Activated naive CD8-positive, alpha-beta T cell treated with anti-CD3 and anti-CD28 coated beads, Interleukin-2, amount 10 ng/mL, durations not matched to agents 7 days and 5 days (primary cell): ENCODE results near the gene EPHA6. TPM values are rescaled to one million over a fixed set of nuclear protein-coding genes. Genes with fewer than 3 reads are reported as not detected.
"Not testable (repeated sequence)": the region's sequence is repeated elsewhere in the genome, so short reads cannot be mapped to it uniquely, and the experiment has no call there.

Experiments used
- ATAC-seq: fragments of 150-1000 bp; cut with Tn5 transposase; one replicate; pipeline ENCODE4 v1.10.0; 2021; ENCODE audit warnings: low read depth, moderate library complexity
- POLR2A ChIA-PET: fragments of 350-600 bp; sonication (Branson Sonifier 250); formaldehyde crosslinking; loops from one replicate; lab custom pipeline; 2021; ENCODE audit warnings: antibody characterized with exemption; lab: Charles Lee
- DNase-seq: peaks from one replicate; pipeline ENCODE4 v3.0.0; 2021
- H3K27ac Mint-ChIP-seq: one replicate; pipeline ENCODE4 v1.8.0; 2022; ENCODE audit warnings: mild to moderate bottlenecking, mixed read lengths
- H3K27me3 Mint-ChIP-seq: one replicate; pipeline ENCODE4 v1.8.0; 2022; ENCODE audit warnings: mild to moderate bottlenecking, moderate library complexity, mixed read lengths
- H3K36me3 Mint-ChIP-seq: one replicate; pipeline ENCODE4 v1.8.0; 2021; ENCODE audit warnings: mild to moderate bottlenecking, mixed read lengths
- H3K4me1 Mint-ChIP-seq: one replicate; pipeline ENCODE4 v1.8.0; 2021; ENCODE audit warnings: mixed read lengths
- H3K4me3 Mint-ChIP-seq: one replicate; pipeline ENCODE4 v1.8.0; 2022; ENCODE audit warnings: mild to moderate bottlenecking, moderate library complexity, mixed read lengths
- H3K9me3 Mint-ChIP-seq: one replicate; pipeline ENCODE4 v1.8.0; 2021; ENCODE audit warnings: mixed read lengths
- total RNA-seq, 2 experiments: library from RNA; stranded (reverse); gene quantifications; one replicate each; pipeline ENCODE4 v1.2.3, GENCODE V29; 2021

Gene EPHA6
- total RNA-seq, 2 experiments from 2014 or later: not detected

DNA sequence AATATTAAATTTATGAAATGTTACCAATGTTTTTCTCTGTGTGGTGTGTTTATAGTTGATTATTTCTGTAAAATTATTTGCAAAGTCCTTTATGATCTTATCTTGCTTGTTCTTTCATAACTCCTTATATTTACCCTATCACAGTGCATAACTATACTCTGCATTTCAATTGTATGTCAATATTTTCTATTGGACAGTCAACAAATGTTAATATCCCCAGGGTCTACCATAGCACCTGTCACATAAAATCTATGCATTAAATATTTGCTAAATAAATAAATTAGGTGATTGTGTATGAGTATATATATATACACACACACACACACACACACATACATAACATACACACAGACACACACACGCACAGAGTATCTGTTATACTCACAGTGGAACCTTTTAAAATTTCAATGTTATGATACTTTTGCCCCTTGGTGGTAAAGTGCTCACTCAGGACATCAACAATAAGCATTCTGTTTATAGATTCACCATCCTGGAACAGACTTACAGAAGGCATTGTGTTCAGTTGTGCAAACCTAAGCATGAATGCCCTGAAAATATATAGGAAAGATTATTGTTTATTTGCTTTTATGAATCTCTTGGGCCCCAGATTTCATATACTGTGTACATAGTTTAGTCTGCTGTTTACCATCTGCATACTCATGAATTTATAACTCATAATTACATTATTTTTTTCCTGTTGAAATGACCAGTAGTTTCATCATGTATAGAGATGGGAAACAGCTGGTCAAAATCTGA is 443.7 kb downstream of the EPHA6 start:
- no peaks in the 10 kb centered on the region for H3K9me3 Mint-ChIP-seq
- H3K4me3 Mint-ChIP-seq: no peak overlapping the region
- no peak overlapping the region for H3K27ac Mint-ChIP-seq
- H3K36me3 Mint-ChIP-seq: no peaks in the 10 kb centered on the region
- POLR2A ChIA-PET: no interaction called here
- no peaks in the 10 kb centered on the region for H3K27me3 Mint-ChIP-seq
- H3K4me1 Mint-ChIP-seq: no peaks in the 10 kb centered on the region
- DNase-seq (no peak), ATAC-seq (no peak)

- H3K4me3 Mint-ChIP-seq: no peak overlapping the region
- no peaks in the 10 kb centered on the region for H3K27me3 Mint-ChIP-seq
- peaks cover 3% of the 10 kb centered on the region for H3K9me3 Mint-ChIP-seq
- no peaks in the 10 kb centered on the region for H3K36me3 Mint-ChIP-seq
- no peaks in the 10 kb centered on the region for H3K4me1 Mint-ChIP-seq
- POLR2A ChIA-PET: no interaction called here
- no peak for DNase-seq
- ATAC-seq: no peak
- no peak overlapping the region for H3K27ac Mint-ChIP-seq
These were observed 444.9 kb downstream of the EPHA6 start for GRCh38 chr3:97259263-97259662.

DNA sequence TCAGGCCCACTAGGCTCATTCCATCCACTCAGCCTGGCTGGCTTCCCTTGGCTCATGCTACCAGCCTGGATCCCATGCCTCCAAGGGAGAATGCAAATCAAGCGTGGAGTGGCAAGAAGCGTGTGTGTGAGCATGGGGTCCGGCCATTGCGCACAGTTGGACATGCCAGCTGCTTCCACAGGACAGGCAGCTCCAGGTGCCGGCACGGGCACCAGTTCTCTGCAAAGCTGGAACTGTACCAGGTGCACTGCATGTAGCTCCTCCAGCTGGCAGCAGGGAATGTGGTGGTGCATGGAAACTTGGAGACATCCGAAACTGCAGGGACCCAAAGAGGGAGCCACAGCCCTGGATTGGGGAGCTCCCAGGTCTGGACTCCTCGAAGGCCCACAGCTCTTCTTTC is 449.8 kb downstream of the EPHA6 start:
- Mint-ChIP-seq H3K27ac (no peak overlapping the region), H3K27me3 (no peaks in the 10 kb centered on the region), H3K36me3 (no peaks in the 10 kb centered on the region), H3K4me3 (no peak overlapping the region), H3K9me3 (peaks cover 3% of the 10 kb centered on the region), H3K4me1 (no peaks in the 10 kb centered on the region)
- DNase-seq (no peak), ATAC-seq (no peak)
- POLR2A ChIA-PET: no interaction called here

DNA sequence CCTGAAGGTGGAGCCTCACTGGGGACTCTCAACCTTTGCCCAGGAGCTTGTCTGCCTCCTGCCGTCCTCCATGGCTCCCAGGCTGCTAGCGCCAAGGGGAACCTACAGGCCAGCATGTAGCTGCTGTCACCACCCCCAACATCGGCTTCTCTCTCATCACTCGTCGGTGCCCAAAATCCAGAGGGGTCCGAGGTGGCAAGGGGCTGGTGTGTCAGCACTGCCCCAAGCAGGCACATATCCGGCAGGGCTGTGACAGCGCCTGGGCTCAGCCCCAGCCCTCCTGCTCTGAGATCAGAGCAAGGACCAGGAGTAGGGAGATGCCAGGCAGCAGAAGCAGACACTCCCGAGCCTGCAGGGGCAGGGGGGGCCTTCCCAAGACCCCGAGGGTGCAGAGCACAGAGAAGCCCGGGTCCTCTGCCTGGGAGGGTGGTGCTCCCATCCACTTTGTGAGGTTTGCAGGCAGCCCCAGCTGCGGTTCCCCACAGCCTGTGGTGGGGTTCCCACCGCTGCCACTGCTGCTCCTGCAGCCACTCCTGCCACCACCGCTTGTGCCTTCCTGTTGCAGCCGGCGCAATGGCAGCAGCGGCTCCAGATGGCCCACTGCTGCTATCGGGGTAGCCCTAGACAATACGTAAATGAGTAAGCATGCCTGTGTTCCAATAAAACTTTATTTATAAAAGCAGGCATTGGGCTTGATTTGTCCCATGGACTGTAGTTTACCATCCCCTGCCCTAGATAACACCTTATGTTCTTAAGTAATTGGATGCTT is 451.0 kb downstream of the EPHA6 start:
- H3K36me3 Mint-ChIP-seq: no peaks in the 10 kb centered on the region
- DNase-seq: no peak
- POLR2A ChIA-PET: no interaction called here
- H3K4me3 Mint-ChIP-seq: no peak overlapping the region
- H3K4me1 Mint-ChIP-seq: no peaks in the 10 kb centered on the region
- H3K27me3 Mint-ChIP-seq: no peaks in the 10 kb centered on the region
- H3K9me3 Mint-ChIP-seq: peaks cover 3% of the 10 kb centered on the region
- no peak overlapping the region for H3K27ac Mint-ChIP-seq
- no peak for ATAC-seq

DNA sequence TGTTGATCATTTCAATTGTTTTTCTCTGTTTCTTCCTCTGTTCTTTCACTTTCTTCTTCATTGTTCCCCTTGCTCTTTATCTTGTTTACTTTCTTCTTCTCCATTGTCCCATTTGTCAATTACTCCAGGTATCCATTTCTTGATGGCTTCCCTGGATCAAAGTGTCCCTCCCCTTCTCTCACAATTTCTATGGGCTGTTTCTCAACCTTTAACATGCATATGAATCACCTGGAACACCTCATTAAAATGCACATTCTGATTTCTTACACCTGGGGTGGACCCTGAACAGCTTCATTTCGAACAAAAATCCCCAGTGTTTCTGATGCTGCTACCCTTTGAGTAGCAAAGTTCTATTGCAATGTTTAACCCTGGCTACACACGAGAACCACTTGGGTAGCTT is 454.8 kb downstream of the EPHA6 start:
- H3K36me3 Mint-ChIP-seq: no peaks in the 10 kb centered on the region
- H3K9me3 Mint-ChIP-seq: no peaks in the 10 kb centered on the region
- ATAC-seq (no peak), DNase-seq (no peak)
- no peaks in the 10 kb centered on the region for H3K4me1 Mint-ChIP-seq
- no peak overlapping the region for H3K4me3 Mint-ChIP-seq
- POLR2A ChIA-PET: no interaction called here
- no peak overlapping the region for H3K27ac Mint-ChIP-seq
- no peaks in the 10 kb centered on the region for H3K27me3 Mint-ChIP-seq

DNA sequence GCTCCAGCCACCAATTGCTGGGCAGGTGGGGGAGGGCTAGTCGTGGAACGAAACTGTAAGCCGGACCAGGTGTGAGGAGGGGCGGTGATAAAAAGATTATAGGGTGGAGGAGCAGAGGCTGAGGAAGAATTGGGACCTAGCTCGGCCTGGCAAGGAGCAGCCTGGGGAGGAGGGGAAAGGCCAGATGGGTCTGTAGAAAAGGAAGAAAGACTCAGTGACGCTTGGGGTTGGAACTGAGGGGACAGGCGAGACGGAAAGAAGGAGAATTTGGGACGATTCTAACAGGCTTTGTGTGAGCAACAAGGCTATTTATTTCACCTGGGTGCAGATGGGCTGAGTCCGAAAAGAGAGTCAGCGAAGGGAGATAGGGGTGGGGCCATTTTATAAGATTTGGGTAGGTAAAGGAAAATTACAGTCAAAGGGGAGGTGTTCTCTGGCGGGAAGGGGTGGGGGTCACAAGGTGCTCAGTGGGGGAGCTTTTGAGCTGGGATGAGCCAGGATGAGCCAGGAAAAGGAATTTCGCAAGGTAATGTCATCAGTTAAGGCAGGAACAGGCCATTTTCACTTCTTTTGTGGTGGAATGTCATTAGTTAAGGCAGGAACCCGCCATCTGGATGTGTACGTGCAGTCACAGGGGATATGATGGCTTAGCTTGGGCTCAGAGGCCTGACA is 462.6 kb downstream of the EPHA6 start:
- H3K36me3 Mint-ChIP-seq, H3K9me3 Mint-ChIP-seq, H3K4me1 Mint-ChIP-seq, H3K27ac Mint-ChIP-seq, ATAC-seq, DNase-seq, H3K27me3 Mint-ChIP-seq, H3K4me3 Mint-ChIP-seq, POLR2A ChIA-PET: not testable (repeated sequence)

DNA sequence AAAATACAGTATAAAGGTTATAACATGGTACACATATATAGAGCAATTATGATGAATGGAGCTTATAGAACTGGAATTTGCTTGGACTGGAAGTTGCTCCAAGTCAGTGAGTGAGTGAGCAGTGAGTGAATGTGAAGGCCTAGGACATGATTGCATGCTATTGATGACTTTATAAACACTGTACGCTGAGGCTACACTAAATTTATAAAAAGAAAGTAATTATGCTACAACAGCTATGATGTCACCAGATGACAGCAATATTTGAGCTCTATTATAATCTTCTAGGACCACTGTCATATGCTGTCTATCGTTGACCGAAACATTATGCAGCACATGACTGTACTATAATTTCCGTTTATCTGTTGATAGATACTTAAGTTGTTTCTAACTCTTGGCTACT is 463.3 kb downstream of the EPHA6 start:
- no peaks in the 10 kb centered on the region for H3K36me3 Mint-ChIP-seq
- H3K27me3 Mint-ChIP-seq: no peaks in the 10 kb centered on the region
- no peak overlapping the region for H3K4me3 Mint-ChIP-seq
- H3K27ac Mint-ChIP-seq: no peak overlapping the region
- ATAC-seq: no peak
- H3K4me1 Mint-ChIP-seq: no peaks in the 10 kb centered on the region
- H3K9me3 Mint-ChIP-seq: no peaks in the 10 kb centered on the region
- POLR2A ChIA-PET: no interaction called here
- DNase-seq: no peak

- DNase-seq (no peak), ATAC-seq (no peak)
- H3K9me3 Mint-ChIP-seq: no peaks in the 10 kb centered on the region
- POLR2A ChIA-PET: no interaction called here
- no peak overlapping the region for H3K4me3 Mint-ChIP-seq
- H3K27me3 Mint-ChIP-seq: no peaks in the 10 kb centered on the region
- no peaks in the 10 kb centered on the region for H3K36me3 Mint-ChIP-seq
- no peaks in the 10 kb centered on the region for H3K4me1 Mint-ChIP-seq
- no peak overlapping the region for H3K27ac Mint-ChIP-seq
These were observed 464.1 kb downstream of the EPHA6 start for GRCh38 chr3:97278506-97278905.

- no peak for ATAC-seq
- Mint-ChIP-seq H3K27me3 (no peaks in the 10 kb centered on the region), H3K4me1 (no peaks in the 10 kb centered on the region), H3K4me3 (no peak overlapping the region), H3K9me3 (peaks cover 1% of the 10 kb centered on the region), H3K27ac (no peak overlapping the region), H3K36me3 (no peaks in the 10 kb centered on the region)
- no peak for DNase-seq
- POLR2A ChIA-PET: no interaction called here
These were observed 477.5 kb downstream of the EPHA6 start for GRCh38 chr3:97291901-97292300.

GRCh38 chr3:97293596-97294131 is 479.3 kb downstream of the EPHA6 start:
- DNase-seq (no peak), ATAC-seq (no peak)
- Mint-ChIP-seq H3K4me3 (no peak overlapping the region), H3K27ac (no peak overlapping the region), H3K4me1 (no peaks in the 10 kb centered on the region), H3K36me3 (no peaks in the 10 kb centered on the region), H3K9me3 (peaks cover 1% of the 10 kb centered on the region), H3K27me3 (no peaks in the 10 kb centered on the region)
- POLR2A ChIA-PET: no interaction called here

- POLR2A ChIA-PET: no interaction called here
- Mint-ChIP-seq H3K27ac (no peak overlapping the region), H3K27me3 (no peaks in the 10 kb centered on the region), H3K4me3 (no peak overlapping the region), H3K4me1 (no peaks in the 10 kb centered on the region), H3K9me3 (peaks cover 1% of the 10 kb centered on the region), H3K36me3 (no peaks in the 10 kb centered on the region)
- DNase-seq (no peak), ATAC-seq (no peak)
These were observed 482.6 kb downstream of the EPHA6 start for GRCh38 chr3:97297032-97297431.

DNA sequence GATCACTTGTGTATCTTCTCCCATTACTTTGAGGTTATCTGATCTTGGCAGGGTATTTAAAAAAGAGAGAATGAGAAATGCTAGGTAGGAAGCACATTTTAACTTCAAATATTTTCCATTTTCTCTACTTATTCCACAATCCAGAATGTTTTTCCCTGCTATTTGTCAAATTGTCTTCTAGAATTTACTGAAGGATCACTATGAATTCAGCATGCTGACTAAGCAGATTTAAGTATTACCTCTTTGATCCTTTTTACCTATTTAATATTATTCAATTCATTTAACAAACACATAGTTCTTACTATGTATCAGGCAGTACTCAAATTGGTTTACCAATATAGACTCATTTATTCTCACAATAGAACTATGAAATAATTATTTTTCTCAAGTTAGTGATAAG is 486.7 kb downstream of the EPHA6 start:
- POLR2A ChIA-PET: no interaction called here
- DNase-seq (no peak), ATAC-seq (no peak)
- no peaks in the 10 kb centered on the region for H3K9me3 Mint-ChIP-seq
- H3K4me1 Mint-ChIP-seq: no peaks in the 10 kb centered on the region
- no peaks in the 10 kb centered on the region for H3K36me3 Mint-ChIP-seq
- H3K27me3 Mint-ChIP-seq: no peaks in the 10 kb centered on the region
- no peak overlapping the region for H3K4me3 Mint-ChIP-seq
- H3K27ac Mint-ChIP-seq: no peak overlapping the region

GRCh38 chr3:97306226-97306625 is 491.8 kb downstream of the EPHA6 start:
- Mint-ChIP-seq H3K27ac (no peak overlapping the region), H3K36me3 (no peaks in the 10 kb centered on the region), H3K4me1 (no peaks in the 10 kb centered on the region), H3K27me3 (no peaks in the 10 kb centered on the region), H3K9me3 (no peaks in the 10 kb centered on the region), H3K4me3 (no peak overlapping the region)
- ATAC-seq (no peak), DNase-seq (no peak)
- POLR2A ChIA-PET: no interaction called here
